Ascending aorta (tissue), 2 donors: ENCODE data around the gene DET1. TPM values are rescaled to one million over a fixed set of nuclear protein-coding genes. Genes with fewer than 3 reads are reported as not detected.

ENCODE experiments used
- DNase-seq, 2 donors: peaks; one replicate each; pipeline ENCODE4 v3.0.0-alpha.2; 2019; ENCODE audit warnings: low spot score in 2 of 2
- H3K27ac ChIP-seq, 2 donors: fragments of 200-600 bp; sonication (generic); one replicate each; pipeline ENCODE4 v1.5.1; 2016 to 2017; ENCODE audit warnings: mild to moderate bottlenecking in 1 of 2
- H3K27me3 ChIP-seq: fragments of 200-600 bp; sonication (generic); one replicate; pipeline ENCODE4 v1.5.1; 2017
- H3K36me3 ChIP-seq, 2 donors: fragments of 200-600 bp; sonication (generic); one replicate each; pipeline ENCODE4 v1.5.1; 2016
- H3K4me1 ChIP-seq, 2 donors: fragments of 200-600 bp; sonication (generic); one replicate each; pipeline ENCODE4 v1.5.1; 2016 to 2017; ENCODE audit warnings: mild to moderate bottlenecking in 1 of 2
- H3K4me3 ChIP-seq, 2 donors: fragments of 200-600 bp; sonication (generic); one replicate each; pipeline ENCODE4 v1.5.1; 2016 to 2017; ENCODE audit warnings: mild to moderate bottlenecking in 1 of 2
- H3K9me3 ChIP-seq, 2 donors: fragments of 200-600 bp; sonication (generic); one replicate each; pipeline ENCODE4 v1.5.1; 2016
- CTCF ChIP-seq, 3 experiments: fragments of 200-600 bp in 2 of 3; fragments of 450-650 bp in 1 of 3; sonication (generic) in 2 of 3; IDR thresholded peaks; one replicate each; pipeline ENCODE4 v1.5.1; 2016 to 2019; ENCODE audit warnings: antibody characterized with exemption in 3 of 3, mild to moderate bottlenecking in 1 of 3, moderate library complexity in 1 of 3
- intact Hi-C: fragments of 100-400 bp; cut with DNase I; formaldehyde crosslinking; loops from one replicate; pipeline ENCODE4 v1.15.1; 2023
- total RNA-seq: library from RNA; depleted of rRNA; stranded (reverse); fragments of >200 nt; gene quantifications from one replicate; pipeline ENCODE4 v1.1.0, GENCODE V29; 2016

Gene DET1
- total RNA-seq, 1 donor from 2014 or later = 1.6 TPM

- no peak for TF ChIP-seq CTCF (IDR thresholded peaks at IDR 0.05)
- DNase-seq = no peak
- H3K9me3 ChIP-seq = no peaks in the 10 kb centered on the region
- intact Hi-C loops = no loop called here
- no peaks in the 10 kb centered on the region for H3K27me3 ChIP-seq
- H3K4me3 ChIP-seq = no peak overlapping the region
- H3K27ac ChIP-seq = no peak overlapping the region
- no peaks in the 10 kb centered on the region for H3K4me1 ChIP-seq
- H3K36me3 ChIP-seq = no peaks in the 10 kb centered on the region
Measured at GRCh38 chr15:88537591-88538317, 8.7 kb downstream of the DET1 start.

- Histone ChIP-seq H3K9me3 (no peaks in the 10 kb centered on the region), H3K4me3 (no peak overlapping the region), H3K27me3 (no peaks in the 10 kb centered on the region), H3K27ac (no peak overlapping the region), H3K4me1 (no peaks in the 10 kb centered on the region), H3K36me3 (peaks cover 2 to 8% of the 10 kb centered on the region in 2 donors)
- DNase-seq = no peak
- TF ChIP-seq CTCF (IDR thresholded peaks at IDR 0.05) = no peak
- intact Hi-C loops = no loop called here
Measured at GRCh38 chr15:88535607-88536313, 10.7 kb downstream of the DET1 start.

GRCh38 chr15:88535100-88535499 is 11.4 kb downstream of the DET1 start:
- Histone ChIP-seq H3K4me3 (no peak overlapping the region), H3K27ac (no peak overlapping the region), H3K4me1 (no peaks in the 10 kb centered on the region), H3K36me3 (peaks cover 6 to 14% of the 10 kb centered on the region in 2 donors), H3K27me3 (no peaks in the 10 kb centered on the region), H3K9me3 (no peaks in the 10 kb centered on the region)
- intact Hi-C loops = no loop called here
- no peak for DNase-seq
- TF ChIP-seq CTCF (IDR thresholded peaks at IDR 0.05) = no peak

GRCh38 chr15:88533376-88533775 is 13.1 kb downstream of the DET1 start:
- Histone ChIP-seq H3K27me3 (no peaks in the 10 kb centered on the region), H3K27ac (no peak overlapping the region), H3K4me1 (no peaks in the 10 kb centered on the region), H3K4me3 (no peak overlapping the region), H3K9me3 (no peaks in the 10 kb centered on the region), H3K36me3 (peaks cover 6 to 24% of the 10 kb centered on the region in 2 donors)
- TF ChIP-seq CTCF (IDR thresholded peaks at IDR 0.05) = no peak
- no peak for DNase-seq
- intact Hi-C loops = no loop called here

GRCh38 chr15:88529021-88529630 is 17.4 kb downstream of the DET1 start:
- H3K27me3 ChIP-seq = no peaks in the 10 kb centered on the region
- no peaks in the 10 kb centered on the region for H3K9me3 ChIP-seq
- TF ChIP-seq CTCF (IDR thresholded peaks at IDR 0.05) = no peak
- intact Hi-C loops = no loop called here
- no peak overlapping the region for H3K4me3 ChIP-seq
- no peak for DNase-seq
- H3K27ac ChIP-seq = no peak overlapping the region
- no peaks in the 10 kb centered on the region for H3K4me1 ChIP-seq
- peaks cover 11 to 47% of the 10 kb centered on the region in 2 donors for H3K36me3 ChIP-seq
